GM12891 (cell line): ENCODE data around the gene HDAC4.

Experiments used
- DNase-seq: peaks from one replicate; pipeline ENCODE4 v3.0.0; 2011; ENCODE audit warnings: low spot score; ENCODE audit not compliant: insufficient read length
- FAIRE-seq: peaks from 2 replicates; lab custom pipeline; 2011; peaks lifted over from hg19 to GRCh38; lab: Jason Lieb, UNC
- PAX5 ChIP-seq: IDR thresholded peaks from 2 replicates; pipeline ENCODE4 v1.6.1; 2011; ENCODE audit warnings: low read length, moderate library complexity, mild to moderate bottlenecking; ENCODE audit not compliant: insufficient read depth, severe bottlenecking
- POLR2A ChIP-seq: IDR thresholded peaks from 2 replicates; pipeline ENCODE4 v1.6.1; 2011; ENCODE audit warnings: low read depth, low read length, control low read depth
- POLR2AphosphoS5 ChIP-seq: IDR thresholded peaks from 2 replicates; pipeline ENCODE4 v1.6.1; 2011; ENCODE audit warnings: low read depth, low read length, control low read depth
- POU2F2 ChIP-seq: IDR thresholded peaks from 2 replicates; pipeline ENCODE4 v1.6.1; 2011; ENCODE audit warnings: low read depth, mild to moderate bottlenecking, control low read depth, low read length, moderate library complexity
- SPI1 ChIP-seq: IDR thresholded peaks from 2 replicates; pipeline ENCODE4 v1.6.1; 2011; ENCODE audit warnings: low read depth, low read length, control low read depth
- TAF1 ChIP-seq: IDR thresholded peaks from 2 replicates; pipeline ENCODE4 v1.6.1; 2011; ENCODE audit warnings: low read depth, low read length, control low read depth

The HDAC4 gene

DNA sequence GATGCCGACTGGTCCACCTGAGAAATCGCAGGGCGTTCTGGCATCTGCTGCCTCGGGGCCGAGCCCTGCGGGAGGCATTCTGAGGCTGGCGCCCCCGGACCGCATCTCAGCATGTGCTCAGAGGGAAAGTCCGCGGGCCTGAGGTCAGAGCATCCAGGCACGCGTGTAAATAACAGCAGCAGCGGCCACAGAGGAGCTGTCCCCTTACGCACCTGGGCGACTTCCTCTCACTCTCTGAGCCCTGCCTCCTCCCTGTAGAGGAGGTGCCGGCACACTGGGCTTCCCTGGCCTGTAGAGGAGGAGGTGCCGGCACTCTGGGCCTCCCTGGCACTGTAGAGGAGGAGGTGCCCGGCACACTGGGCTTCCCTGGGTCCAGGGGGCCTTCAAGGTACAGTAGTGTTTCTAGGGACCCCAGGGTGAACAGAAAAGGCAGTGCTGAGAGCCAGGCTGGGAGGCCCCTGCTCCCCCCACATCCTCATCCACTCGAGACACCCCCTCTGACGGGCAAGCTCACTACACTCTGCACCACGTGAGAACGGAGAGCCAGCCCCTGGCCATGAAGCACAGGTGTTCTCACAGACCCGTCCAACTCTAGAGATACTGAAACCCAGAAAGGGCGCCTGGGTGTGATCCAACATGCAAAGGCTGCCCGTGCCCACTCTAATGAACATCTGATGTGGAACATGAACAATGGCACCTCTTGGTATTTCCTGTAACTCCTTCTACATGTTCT, 263.5 kb downstream of the HDAC4 start:
- DNase-seq = no peak
- no peak for FAIRE-seq
- TF ChIP-seq POLR2AphosphoS5 (no peak), TAF1 (no peak), POU2F2 (no peak), SPI1 (no peak), POLR2A (no peak), PAX5 (no peak)

GRCh38 chr2:239136762-239137161, 264.1 kb downstream of the HDAC4 start:
- TF ChIP-seq TAF1 = no peak
- TF ChIP-seq POU2F2 = no peak
- no peak for TF ChIP-seq PAX5
- TF ChIP-seq POLR2AphosphoS5 = no peak
- no peak for TF ChIP-seq SPI1
- TF ChIP-seq POLR2A = no peak
- FAIRE-seq = no peak
- no peak for DNase-seq

DNA sequence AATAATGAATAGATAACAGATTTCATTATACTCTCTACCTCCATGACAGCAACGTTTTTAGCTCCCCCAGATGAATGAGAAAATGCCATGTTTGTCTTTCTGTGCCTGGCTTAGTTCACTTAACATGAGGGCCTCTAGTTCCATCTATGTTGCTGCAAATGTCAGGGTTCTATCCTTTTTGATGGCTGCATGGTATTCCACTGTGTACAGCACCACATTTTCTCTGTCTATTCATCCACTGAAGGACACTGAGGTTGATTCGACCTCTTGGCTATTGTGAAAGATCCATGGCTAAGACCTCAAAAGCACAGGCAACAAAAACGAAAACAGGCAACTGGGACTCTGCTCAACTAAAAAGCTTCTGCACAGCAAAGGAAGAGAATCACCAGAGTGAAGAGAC, 264.6 kb downstream of the HDAC4 start:
- FAIRE-seq (no peak), DNase-seq (no peak)
- TF ChIP-seq POLR2AphosphoS5 = no peak
- TF ChIP-seq POU2F2 = no peak
- TF ChIP-seq PAX5 = no peak

- DNase-seq (no peak), FAIRE-seq (no peak)
- TF ChIP-seq TAF1 (no peak), PAX5 (no peak), SPI1 (no peak), POU2F2 (no peak), POLR2A (no peak), POLR2AphosphoS5 (no peak)
These were observed 265.3 kb downstream of the HDAC4 start for GRCh38 chr2:239135531-239135930.

DNA sequence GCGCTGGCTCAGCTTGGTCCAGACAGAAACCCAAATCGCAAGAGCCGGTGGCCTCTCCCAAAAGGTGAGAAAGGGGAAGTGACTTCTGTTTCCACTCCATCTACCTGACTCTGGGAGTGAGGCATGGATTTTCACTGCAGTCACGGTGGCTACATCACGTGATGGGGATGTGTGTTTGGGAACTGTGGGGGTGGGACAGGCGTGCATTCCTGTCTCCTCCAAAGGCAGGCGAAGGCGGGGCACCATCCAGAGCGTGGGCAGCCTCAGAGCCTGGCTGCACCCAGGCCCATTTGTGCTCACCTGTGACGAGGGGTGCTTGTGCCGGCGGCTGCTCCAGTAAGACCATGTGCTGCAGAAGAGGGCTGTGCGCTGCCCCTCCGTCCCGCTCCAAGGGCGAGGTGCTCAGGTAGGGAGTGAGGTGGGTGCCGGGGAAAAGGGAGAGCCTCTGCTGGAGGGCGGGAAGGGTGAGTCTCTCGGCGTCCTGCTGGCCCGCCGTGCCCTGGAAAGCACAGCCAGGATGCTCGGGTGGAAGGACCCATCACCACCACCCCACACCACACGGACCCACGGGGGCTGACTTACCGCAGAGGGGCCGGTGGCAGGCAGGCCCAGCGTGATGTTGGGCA, 266.8 kb downstream of the HDAC4 start:
- no peak for DNase-seq
- TF ChIP-seq POU2F2 (no peak), PAX5 (no peak), POLR2A (no peak), POLR2AphosphoS5 (no peak), SPI1 (no peak), TAF1 (no peak)
- FAIRE-seq = no peak

- DNase-seq = no peak
- no peak for TF ChIP-seq POLR2AphosphoS5
- TF ChIP-seq PAX5 = no peak
- TF ChIP-seq TAF1 = no peak
- no peak for TF ChIP-seq SPI1
- no peak for TF ChIP-seq POLR2A
- TF ChIP-seq POU2F2 = no peak
- no peak for FAIRE-seq
These were observed 268.0 kb downstream of the HDAC4 start for GRCh38 chr2:239132786-239133185.

GRCh38 chr2:239132156-239132709, 268.6 kb downstream of the HDAC4 start:
- TF ChIP-seq SPI1 (no peak), POLR2AphosphoS5 (no peak), PAX5 (no peak), TAF1 (no peak), POLR2A (no peak)
- no peak for DNase-seq
- FAIRE-seq = no peak

- DNase-seq (no peak), FAIRE-seq (no peak)
- no peak for TF ChIP-seq SPI1
- no peak for TF ChIP-seq POLR2A
- no peak for TF ChIP-seq TAF1
- TF ChIP-seq POLR2AphosphoS5 = no peak
- TF ChIP-seq POU2F2 = no peak
- TF ChIP-seq PAX5 = no peak
These were observed 269.3 kb downstream of the HDAC4 start for GRCh38 chr2:239131521-239131920.

- no peak for FAIRE-seq
- DNase-seq = no peak
- TF ChIP-seq POU2F2 (no peak), PAX5 (no peak), SPI1 (no peak), POLR2AphosphoS5 (no peak), TAF1 (no peak), POLR2A (no peak)
These were observed 270.0 kb downstream of the HDAC4 start for GRCh38 chr2:239130786-239131325.

DNA sequence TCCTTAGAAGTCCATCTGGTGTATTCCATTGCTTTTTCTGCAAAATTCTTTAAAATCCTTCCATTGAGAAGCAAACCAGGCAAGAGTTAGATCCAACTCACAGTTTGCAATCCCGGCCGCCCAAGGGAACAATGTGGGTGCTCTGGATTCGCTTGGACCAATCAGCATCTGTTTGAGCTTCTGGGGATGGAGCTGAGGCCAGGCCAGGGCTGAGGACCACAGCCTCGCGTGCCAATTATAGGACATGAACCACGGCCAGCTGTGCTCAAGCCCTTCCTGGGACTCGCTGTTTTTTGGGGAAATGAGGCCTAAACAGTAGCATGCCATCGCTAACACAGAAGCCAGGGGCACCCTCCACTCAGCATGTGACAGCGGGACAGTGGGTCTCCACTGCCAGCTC, 270.8 kb downstream of the HDAC4 start:
- DNase-seq (no peak), FAIRE-seq (no peak)
- no peak for TF ChIP-seq SPI1
- TF ChIP-seq PAX5 = no peak
- no peak for TF ChIP-seq POLR2AphosphoS5
- TF ChIP-seq TAF1 = no peak
- no peak for TF ChIP-seq POLR2A
- TF ChIP-seq POU2F2 = no peak
